HTR-8/SVneo (cell line): Measurements from ENCODE around the gene SNRNP27.
"Not testable (repeated sequence)": the region's sequence is repeated elsewhere in the genome, so short reads cannot be mapped to it uniquely, and the experiment has no call there.

Experiments used
- DNase-seq: peaks from one replicate; pipeline ENCODE4 v3.0.0; 2011; ENCODE audit warnings: low spot score, mixed read lengths; ENCODE audit not compliant: insufficient read length
- FAIRE-seq: peaks from 2 replicates; lab custom pipeline; 2011; peaks lifted over from hg19 to GRCh38; lab: Jason Lieb, UNC

The SNRNP27 gene

GRCh38 chr2:69944756-69945155 lies 51.0 kb downstream of the SNRNP27 start:
- DNase-seq: no peak
- no peak for FAIRE-seq

- DNase-seq: no peak
These were observed 51.7 kb downstream of the SNRNP27 start for GRCh38 chr2:69945441-69945840.

GRCh38 chr2:69945941-69946340 lies 52.2 kb downstream of the SNRNP27 start:
- FAIRE-seq: no peak

More at GRCh38 chr2:69945441-69945840, 51.7 kb downstream of the SNRNP27 start:
- no peak for FAIRE-seq

GRCh38 chr2:69946351-69947324 lies 52.9 kb downstream of the SNRNP27 start:
- FAIRE-seq (no peak), DNase-seq (peak; percentile 67)

More at GRCh38 chr2:69945941-69946340, 52.2 kb downstream of the SNRNP27 start:
- no peak for DNase-seq

GRCh38 chr2:69947325-69947931 lies 53.7 kb downstream of the SNRNP27 start:
- DNase-seq (no peak), FAIRE-seq (no peak)

GRCh38 chr2:69948032-69948962 lies 54.5 kb downstream of the SNRNP27 start:
- FAIRE-seq (no peak), DNase-seq (no peak)

- no peak for DNase-seq
- no peak for FAIRE-seq
These were observed 55.3 kb downstream of the SNRNP27 start for GRCh38 chr2:69948963-69949645.

GRCh38 chr2:69950241-69950640 lies 56.5 kb downstream of the SNRNP27 start:
- DNase-seq: no peak
- no peak for FAIRE-seq

GRCh38 chr2:69950671-69951070 lies 56.9 kb downstream of the SNRNP27 start:
- DNase-seq, FAIRE-seq: not testable (repeated sequence)

GRCh38 chr2:69952336-69953115 lies 58.8 kb downstream of the SNRNP27 start:
- DNase-seq: no peak
- FAIRE-seq: no peak

GRCh38 chr2:69954084-69954483 lies 60.3 kb downstream of the SNRNP27 start:
- no peak for DNase-seq
- FAIRE-seq: no peak
